IMR-90 (cell line): ENCODE data around the gene RELL1. TPM values are rescaled to one million over a fixed set of nuclear protein-coding genes. Genes with fewer than 3 reads are reported as not detected.

Experiments used
- ATAC-seq: fragments of 200-7000 bp; cut with Tn5 transposase; 2 replicates; pipeline ENCODE4 v1.9.1; 2020; ENCODE audit warnings: low read depth, mild to moderate bottlenecking, moderate library complexity
- BruUV-seq: library from RNA; stranded (reverse); fragments of 400-500 nt; replicated peaks from 2 replicates; lab custom pipeline; 2021; lab: Mats Ljungman, UMichigan
- CTCF ChIA-PET: fragments of 300-600 bp; formaldehyde crosslinking; extraction: SDS; loops from one replicate; lab custom pipeline; 2021; ENCODE audit warnings: antibody characterized with exemption; lab: Yijun Ruan, JAX
- POLR2A ChIA-PET: fragments of 300-600 bp; sonication (Branson Sonifier 250); formaldehyde crosslinking; loops from one replicate; lab custom pipeline; 2022; ENCODE audit warnings: antibody characterized with exemption; ENCODE audit not compliant: unreplicated experiment; lab: Charles Lee
- DNase-seq: peaks from one replicate; pipeline ENCODE4 v3.0.0; 2013
- H2AFZ ChIP-seq: replicated peaks from 2 replicates; pipeline ENCODE3; 2013; ENCODE audit warnings: low read length, mild to moderate bottlenecking; ENCODE audit not compliant: poor library complexity
- H2AK5ac ChIP-seq: 2 replicates; pipeline ENCODE4 v1.6.1; 2013; ENCODE audit warnings: low read depth, low read length, inconsistent platforms
- H2AK9ac ChIP-seq: replicated peaks from 2 replicates; pipeline ENCODE3; 2013; ENCODE audit warnings: mild to moderate bottlenecking, low read depth, low read length, moderate library complexity; ENCODE audit not compliant: poor library complexity
- H2BK120ac ChIP-seq: 2 replicates; pipeline ENCODE4 v1.6.1; 2013; ENCODE audit warnings: low read depth, low read length, inconsistent platforms
- H2BK15ac ChIP-seq: 3 replicates; pipeline ENCODE4 v1.6.1; 2013; ENCODE audit warnings: low read depth, low read length, inconsistent platforms
- H2BK20ac ChIP-seq: 2 replicates; pipeline ENCODE4 v1.6.1; 2013; ENCODE audit warnings: low read depth, mild to moderate bottlenecking, inconsistent platforms, low read length, moderate library complexity
- H2BK5ac ChIP-seq: 2 replicates; pipeline ENCODE4 v1.6.1; 2013; ENCODE audit warnings: mild to moderate bottlenecking, low read depth, low read length, inconsistent platforms; ENCODE audit not compliant: poor library complexity, severe bottlenecking
- H3K14ac ChIP-seq: replicated peaks from 2 replicates; pipeline ENCODE4 v1.6.1; 2013; ENCODE audit warnings: low read depth, low read length, inconsistent platforms
- H3K18ac ChIP-seq: 2 replicates; pipeline ENCODE4 v1.6.1; 2013; ENCODE audit warnings: low read depth, low read length, control low read depth
- H3K23ac ChIP-seq: 2 replicates; pipeline ENCODE4 v1.6.1; 2013; ENCODE audit warnings: low read depth, low read length, inconsistent platforms
- H3K27ac ChIP-seq: 2 replicates; pipeline ENCODE4 v1.5.1; 2013; ENCODE audit warnings: mild to moderate bottlenecking, control low read depth, low read length; ENCODE audit not compliant: insufficient read depth
- H3K27me3 ChIP-seq: 2 replicates; pipeline ENCODE4 v1.6.1; 2013; ENCODE audit warnings: low read length; ENCODE audit not compliant: control insufficient read depth, insufficient read depth
- H3K36me3 ChIP-seq: 2 replicates; pipeline ENCODE4 v1.6.1; 2013; ENCODE audit warnings: low read length, mixed read lengths; ENCODE audit not compliant: control insufficient read depth, insufficient read depth
- H3K4ac ChIP-seq: 2 replicates; pipeline ENCODE4 v1.6.1; 2013; ENCODE audit warnings: low read depth, low read length, inconsistent platforms
- H3K4me1 ChIP-seq: 2 replicates; pipeline ENCODE4 v1.6.1; 2013; ENCODE audit warnings: low read length, mixed read lengths; ENCODE audit not compliant: control insufficient read depth, insufficient read depth
- H3K4me2 ChIP-seq: 2 replicates; pipeline ENCODE4 v1.6.1; 2013; ENCODE audit warnings: low read depth, mild to moderate bottlenecking, control low read depth, low read length, moderate library complexity
- H3K4me3 ChIP-seq: 2 replicates; pipeline ENCODE4 v1.5.1; 2013; ENCODE audit warnings: low read depth, mild to moderate bottlenecking, control low read depth, low read length, moderate library complexity; ENCODE audit not compliant: insufficient read depth
- H3K56ac ChIP-seq: 2 replicates; pipeline ENCODE4 v1.6.1; 2013; ENCODE audit warnings: low read length, inconsistent platforms; ENCODE audit not compliant: insufficient read depth; ENCODE audit errors: extremely low read depth
- H3K79me1 ChIP-seq, 2 experiments: 2 replicates each; pipeline ENCODE4 v1.6.1; 2013; ENCODE audit warnings: low read length in 2 of 2, inconsistent platforms in 1 of 2, low read depth in 1 of 2
- H3K9ac ChIP-seq: 2 replicates; pipeline ENCODE4 v1.6.1; 2013; ENCODE audit warnings: low read depth, low read length, control low read depth
- H3K9me1 ChIP-seq: 2 replicates; pipeline ENCODE4 v1.6.1; 2013; ENCODE audit warnings: low read length, inconsistent platforms; ENCODE audit not compliant: insufficient read depth
- H3K9me3 ChIP-seq: 2 replicates; pipeline ENCODE4 v1.6.1; 2013; ENCODE audit warnings: low read length; ENCODE audit not compliant: control insufficient read depth, insufficient read depth
- H4K20me1 ChIP-seq: 2 replicates; pipeline ENCODE4 v1.6.1; 2013; ENCODE audit warnings: low read length, inconsistent platforms; ENCODE audit not compliant: insufficient read depth
- H4K5ac ChIP-seq: 2 replicates; pipeline ENCODE4 v1.6.1; 2013; ENCODE audit warnings: mild to moderate bottlenecking, low read depth, low read length, control low read depth
- H4K8ac ChIP-seq, 2 experiments: 2 replicates each; pipeline ENCODE4 v1.6.1; 2013; ENCODE audit warnings: low read depth in 2 of 2, low read length in 2 of 2, control low read depth in 1 of 2, inconsistent platforms in 1 of 2
- H4K91ac ChIP-seq: 2 replicates; pipeline ENCODE4 v1.6.1; 2013; ENCODE audit warnings: low read depth, low read length, inconsistent platforms; ENCODE audit not compliant: insufficient read depth
- BHLHE40 ChIP-seq: fragments of 150-350 bp; IDR thresholded peaks from 2 replicates; pipeline ENCODE4 v1.6.1; 2016; ENCODE audit warnings: mild to moderate bottlenecking, low read depth, low read length
- CEBPB ChIP-seq: IDR thresholded peaks from 2 replicates; pipeline ENCODE4 v1.6.1; 2012; ENCODE audit warnings: low read depth, low read length, improper control_type of control experiment
- CTCF ChIP-seq: conservative IDR thresholded peaks from 2 replicates; pipeline ENCODE4 v1.5.1; 2012; ENCODE audit warnings: mild to moderate bottlenecking, low read depth, low read length, improper control_type of control experiment
- MAZ ChIP-seq: IDR thresholded peaks from 2 replicates; pipeline ENCODE4 v1.6.1; 2012; ENCODE audit warnings: low read depth, mild to moderate bottlenecking, low read length, improper control_type of control experiment, moderate library complexity, borderline replicate concordance
- POLR2A ChIP-seq: IDR thresholded peaks from 2 replicates; pipeline ENCODE4 v1.6.1; 2012; ENCODE audit warnings: mild to moderate bottlenecking, low read depth, low read length
- RAD21 ChIP-seq: IDR thresholded peaks from 2 replicates; pipeline ENCODE4 v1.6.1; 2012; ENCODE audit warnings: low read length, improper control_type of control experiment
- RFX5 ChIP-seq: IDR thresholded peaks from 2 replicates; pipeline ENCODE4 v1.8.0; 2012; ENCODE audit warnings: low read depth, mild to moderate bottlenecking, low read length, moderate library complexity
- SMC3 ChIP-seq: fragments of 150-350 bp; IDR thresholded peaks from 2 replicates; pipeline ENCODE4 v1.6.1; 2016; ENCODE audit warnings: low read depth, mild to moderate bottlenecking, antibody characterized with exemption, low read length, moderate library complexity
- USF2 ChIP-seq: fragments of 150-350 bp; IDR thresholded peaks from 2 replicates; pipeline ENCODE4 v1.6.1; 2017; ENCODE audit warnings: mild to moderate bottlenecking, antibody characterized with exemption, low read length, low read depth
- WGBS, 2 experiments: methylation state at CpG; one replicate each; pipeline versions ENCODE4 v1.1.5 to v1.1.7; 2013; ENCODE audit warnings: missing lambda C conversion rate in 2 of 2; ENCODE audit not compliant: insufficient read length in 1 of 2; ENCODE audit errors: extremely low coverage in 2 of 2; 5-methylcytosine and 5-hydroxymethylcytosine counted together
- dilution Hi-C: fragments of 300-500 bp; cut with HindIII; formaldehyde crosslinking; loops from one replicate; pipeline ENCODE4 v1.14.3; 2018; ENCODE audit warnings: low sequenced_read_pairs; ENCODE audit not compliant: unreplicated experiment
- in situ Hi-C: fragments of 300-500 bp; cut with MboI; formaldehyde crosslinking; loops from 3 replicates; pipeline ENCODE4 v1.14.3; 2019; ENCODE audit warnings: low sequenced_read_pairs, inconsistent platforms, mixed read lengths
- intact Hi-C: fragments of 100-400 bp; cut with micrococcal nuclease; formaldehyde crosslinking; loops from 2 replicates; pipeline ENCODE4 v1.10.0; 2022
- polyA plus RNA-seq, 3 experiments: library from polyadenylated mRNA; depleted of rRNA; stranded (reverse); fragments of >200 nt; gene quantifications; 2 replicates each; pipeline ENCODE4 v1.2.3, GENCODE V29; 2012; ENCODE audit warnings: low replicate concordance in 1 of 3
- total RNA-seq: library from RNA; depleted of rRNA; stranded (reverse); fragments of >200 nt; gene quantifications from 2 replicates; pipeline ENCODE4 v1.2.3, GENCODE V29; 2012

Gene RELL1
- total and polyA plus RNA-seq, 2 of the 4 experiments (the other 2 are of a cell fraction) = 6.8 to 39.6 TPM

GRCh38 chr4:37662861-37663390 lies 23.2 kb downstream of the RELL1 start:
- no peak for ATAC-seq
- TF ChIP-seq CTCF (no peak), USF2 (no peak), RFX5 (no peak), MAZ (no peak), CEBPB (no peak), RAD21 (no peak), POLR2A (no peak), BHLHE40 (no peak), SMC3 (no peak)
- no peak overlapping the region for H3K27ac ChIP-seq

More at GRCh38 chr4:37662861-37663390, 23.2 kb downstream of the RELL1 start:
- Histone ChIP-seq H3K23ac (no peak overlapping the region), H3K9ac (no peak overlapping the region), H3K9me1 (peaks cover 22% of the 10 kb centered on the region), H2BK120ac (no peak overlapping the region), H3K36me3 (no peaks in the 10 kb centered on the region; the same call in 1 of the 2 replicates), H3K79me1 (peaks cover 24 to 73% of the 10 kb centered on the region in 2 experiments), H3K4me2 (peak overlapping the region; percentile 16; the same call in 1 of the 2 replicates), H3K4ac (0 out of 2 replicates have a peak overlapping the region, but pooled peaks have one; percentile 22), H3K4me3 (no peak overlapping the region), H2BK20ac (peak overlapping the region; percentile 11; the same call in 1 of the 2 replicates), H3K27me3 (no peaks in the 10 kb centered on the region), H2AFZ (peak overlapping the region; percentile 24), H2AK9ac (peak overlapping the region; percentile 1), H2BK15ac (no peak overlapping the region), H3K14ac (peak overlapping the region; percentile 67), H4K5ac (peak overlapping the region; percentile 55; the same call in 1 of the 2 replicates), H4K8ac (peak overlapping the region in 1 of 2 experiments; percentile 36; a peak in 1 of 4 replicates), H2BK5ac (no peak overlapping the region), H3K9me3 (no peaks in the 10 kb centered on the region), H3K56ac (no peak overlapping the region), H4K20me1 (no peaks in the 10 kb centered on the region), H4K91ac (peak overlapping the region; percentile 48; the same call in 1 of the 2 replicates), H2AK5ac (peak overlapping the region; percentile 1; the same call in 1 of the 2 replicates), H3K4me1 (peaks cover 25% of the 10 kb centered on the region), H3K18ac (no peak overlapping the region)
- dilution Hi-C loops = no loop called here
- ChIA-PET POLR2A (no interaction called here), CTCF (no interaction called here)
- no CpG with 5 or more reads among the region's 5 CpGs for WGBS, 2 experiments
- DNase-seq = peak; percentile 13
- BruUV-seq = no TSS peak
- in situ Hi-C loops = no loop called here
- intact Hi-C loops = no loop called here
